Panc1 (cell line): ENCODE data around the gene ZNF800. TPM values are rescaled to one million over a fixed set of nuclear protein-coding genes. Genes with fewer than 3 reads are reported as not detected.

Experiments used
- ATAC-seq: fragments of 200-7000 bp; cut with Tn5 transposase; 2 replicates; pipeline ENCODE4 v1.9.1; 2020; ENCODE audit warnings: mild to moderate bottlenecking, moderate library complexity
- BruUV-seq: library from RNA; stranded (reverse); fragments of 400-500 nt; replicated peaks from 2 replicates; lab custom pipeline; 2021; lab: Mats Ljungman, UMichigan
- CTCF ChIA-PET: fragments of 300-600 bp; sonication (Branson Sonifier 250); formaldehyde crosslinking; loops from one replicate; lab custom pipeline; 2022; ENCODE audit warnings: antibody characterized with exemption; lab: Charles Lee
- POLR2A ChIA-PET: fragments of 300-600 bp; sonication (Branson Sonifier 250); formaldehyde crosslinking; loops from one replicate; lab custom pipeline; 2022; ENCODE audit warnings: antibody characterized with exemption; lab: Charles Lee
- DNase-seq: peaks from one replicate; pipeline ENCODE4 v3.0.0-alpha.2; 2010; ENCODE audit warnings: low read depth, low spot score
- H3K27ac ChIP-seq: 2 replicates; pipeline ENCODE4 v1.5.1; 2011; ENCODE audit warnings: mild to moderate bottlenecking, low read length, inconsistent platforms
- H3K27me3 ChIP-seq: fragments of 200-500 bp; sonication (Bioruptor generic); 2 replicates; pipeline ENCODE4 v1.6.0; 2014; ENCODE audit warnings: low read length, inconsistent platforms; ENCODE audit not compliant: control insufficient read depth, insufficient read depth
- H3K36me3 ChIP-seq: fragments of 200-500 bp; sonication (Bioruptor generic); 2 replicates; pipeline ENCODE4 v1.5.1; 2014; ENCODE audit warnings: inconsistent platforms, mild to moderate bottlenecking, low read length, moderate library complexity; ENCODE audit not compliant: control insufficient read depth, insufficient read depth
- H3K4me1 ChIP-seq: 2 replicates; pipeline ENCODE4 v1.5.1; 2011; ENCODE audit warnings: inconsistent platforms, mild to moderate bottlenecking, low read length, moderate library complexity; ENCODE audit not compliant: control insufficient read depth, insufficient read depth
- H3K4me3 ChIP-seq, 2 experiments: 2 replicates each; pipeline ENCODE4 v1.5.1; 2011 to 2012; ENCODE audit warnings: low read depth in 2 of 2, low read length in 2 of 2, mild to moderate bottlenecking in 2 of 2, inconsistent platforms in 1 of 2, moderate library complexity in 1 of 2
- H3K9me3 ChIP-seq: fragments of 200-500 bp; sonication (Bioruptor generic); 2 replicates; pipeline ENCODE4 v1.5.1; 2014; ENCODE audit warnings: low read depth, mild to moderate bottlenecking, inconsistent platforms, low read length, moderate library complexity; ENCODE audit not compliant: control insufficient read depth, insufficient read depth
- POLR2AphosphoS5 ChIP-seq: IDR thresholded peaks from 2 replicates; pipeline ENCODE4 v1.6.1; 2012; ENCODE audit warnings: mild to moderate bottlenecking, low read depth, low read length, moderate library complexity
- SIN3A ChIP-seq: IDR thresholded peaks from 2 replicates; pipeline ENCODE4 v1.6.1; 2012; ENCODE audit warnings: low read depth, mild to moderate bottlenecking, low read length, moderate library complexity, borderline replicate concordance; ENCODE audit not compliant: insufficient read depth
- TCF7L2 ChIP-seq: IDR thresholded peaks from 2 replicates; pipeline ENCODE4 v1.6.1; 2011; ENCODE audit warnings: mild to moderate bottlenecking, low read depth, low read length, inconsistent platforms
- in situ Hi-C: cut with HindIII; loops from 2 replicates; pipeline ENCODE4 v1.10.0; 2016; ENCODE audit warnings: low sequenced_read_pairs, low pct_unique_long_range_greater_than_20kb
- intact Hi-C: fragments of 100-400 bp; cut with micrococcal nuclease; formaldehyde crosslinking; loops from one replicate; pipeline ENCODE4 v1.10.0; 2022; ENCODE audit not compliant: unreplicated experiment
- total RNA-seq: library from RNA; stranded (reverse); gene quantifications from one replicate; pipeline ENCODE4 v1.2.1, GENCODE V29; 2021; ENCODE audit not compliant: unreplicated experiment
- TF ChIP-seq, protein P1 (sequence below), 2 experiments: IDR thresholded peaks; 2 replicates each; pipeline ENCODE4 v1.6.1; 2011 to 2012; ENCODE audit warnings: low read depth in 2 of 2, control low read depth in 1 of 2, low read length in 1 of 2, mild to moderate bottlenecking in 1 of 2, moderate library complexity in 1 of 2; ENCODE audit not compliant: insufficient read depth in 1 of 2
- TF ChIP-seq, protein P2 (sequence below): fragments of 450-650 bp; IDR thresholded peaks from 2 replicates; pipeline ENCODE4 v1.5.1; 2017; ENCODE audit warnings: mild to moderate bottlenecking

Gene ZNF800
- total RNA-seq, 1 experiment from 2014 or later, result 26.0 TPM

- Histone ChIP-seq H3K4me3 (no peak overlapping the region), H3K36me3 (no peaks in the 10 kb centered on the region), H3K9me3 (peaks cover 4% of the 10 kb centered on the region; the same call in 1 of the 2 replicates), H3K4me1 (no peaks in the 10 kb centered on the region), H3K27me3 (peaks cover 2% of the 10 kb centered on the region; the same call in 1 of the 2 replicates), H3K27ac (no peak overlapping the region)
- DNase-seq (no peak), ATAC-seq (no peak)
- ChIA-PET CTCF (no interaction called here), POLR2A (no interaction called here)
- intact Hi-C loops (loop anchor here (10.0 kb wide), 1 partner anchor 1183 kb away; no protein-coding TSS in a partner anchor), in situ Hi-C loops (no loop called here)
- TF ChIP-seq, protein P1, sequence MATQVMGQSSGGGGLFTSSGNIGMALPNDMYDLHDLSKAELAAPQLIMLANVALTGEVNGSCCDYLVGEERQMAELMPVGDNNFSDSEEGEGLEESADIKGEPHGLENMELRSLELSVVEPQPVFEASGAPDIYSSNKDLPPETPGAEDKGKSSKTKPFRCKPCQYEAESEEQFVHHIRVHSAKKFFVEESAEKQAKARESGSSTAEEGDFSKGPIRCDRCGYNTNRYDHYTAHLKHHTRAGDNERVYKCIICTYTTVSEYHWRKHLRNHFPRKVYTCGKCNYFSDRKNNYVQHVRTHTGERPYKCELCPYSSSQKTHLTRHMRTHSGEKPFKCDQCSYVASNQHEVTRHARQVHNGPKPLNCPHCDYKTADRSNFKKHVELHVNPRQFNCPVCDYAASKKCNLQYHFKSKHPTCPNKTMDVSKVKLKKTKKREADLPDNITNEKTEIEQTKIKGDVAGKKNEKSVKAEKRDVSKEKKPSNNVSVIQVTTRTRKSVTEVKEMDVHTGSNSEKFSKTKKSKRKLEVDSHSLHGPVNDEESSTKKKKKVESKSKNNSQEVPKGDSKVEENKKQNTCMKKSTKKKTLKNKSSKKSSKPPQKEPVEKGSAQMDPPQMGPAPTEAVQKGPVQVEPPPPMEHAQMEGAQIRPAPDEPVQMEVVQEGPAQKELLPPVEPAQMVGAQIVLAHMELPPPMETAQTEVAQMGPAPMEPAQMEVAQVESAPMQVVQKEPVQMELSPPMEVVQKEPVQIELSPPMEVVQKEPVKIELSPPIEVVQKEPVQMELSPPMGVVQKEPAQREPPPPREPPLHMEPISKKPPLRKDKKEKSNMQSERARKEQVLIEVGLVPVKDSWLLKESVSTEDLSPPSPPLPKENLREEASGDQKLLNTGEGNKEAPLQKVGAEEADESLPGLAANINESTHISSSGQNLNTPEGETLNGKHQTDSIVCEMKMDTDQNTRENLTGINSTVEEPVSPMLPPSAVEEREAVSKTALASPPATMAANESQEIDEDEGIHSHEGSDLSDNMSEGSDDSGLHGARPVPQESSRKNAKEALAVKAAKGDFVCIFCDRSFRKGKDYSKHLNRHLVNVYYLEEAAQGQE (IDR thresholded peaks at IDR 0.05; ENCODE audit: insufficient read depth in 1 of 2, low read depth in 2 of 2, low read length in 1 of 2), result no peak
- BruUV-seq, result no TSS peak
Observed at GRCh38 chr7:127337581-127337980, 54.9 kb downstream of the ZNF800 start.

- intact Hi-C loops (loop anchor here (10.0 kb wide), 1 partner anchor 1182 kb away; no protein-coding TSS in a partner anchor), in situ Hi-C loops (no loop called here)
- no peak for ATAC-seq
- CTCF ChIA-PET, result no interaction called here
- TF ChIP-seq, protein P1 (IDR thresholded peaks at IDR 0.05; ENCODE audit: insufficient read depth in 1 of 2, low read depth in 2 of 2, low read length in 1 of 2), result no peak
- TF ChIP-seq, protein P2, sequence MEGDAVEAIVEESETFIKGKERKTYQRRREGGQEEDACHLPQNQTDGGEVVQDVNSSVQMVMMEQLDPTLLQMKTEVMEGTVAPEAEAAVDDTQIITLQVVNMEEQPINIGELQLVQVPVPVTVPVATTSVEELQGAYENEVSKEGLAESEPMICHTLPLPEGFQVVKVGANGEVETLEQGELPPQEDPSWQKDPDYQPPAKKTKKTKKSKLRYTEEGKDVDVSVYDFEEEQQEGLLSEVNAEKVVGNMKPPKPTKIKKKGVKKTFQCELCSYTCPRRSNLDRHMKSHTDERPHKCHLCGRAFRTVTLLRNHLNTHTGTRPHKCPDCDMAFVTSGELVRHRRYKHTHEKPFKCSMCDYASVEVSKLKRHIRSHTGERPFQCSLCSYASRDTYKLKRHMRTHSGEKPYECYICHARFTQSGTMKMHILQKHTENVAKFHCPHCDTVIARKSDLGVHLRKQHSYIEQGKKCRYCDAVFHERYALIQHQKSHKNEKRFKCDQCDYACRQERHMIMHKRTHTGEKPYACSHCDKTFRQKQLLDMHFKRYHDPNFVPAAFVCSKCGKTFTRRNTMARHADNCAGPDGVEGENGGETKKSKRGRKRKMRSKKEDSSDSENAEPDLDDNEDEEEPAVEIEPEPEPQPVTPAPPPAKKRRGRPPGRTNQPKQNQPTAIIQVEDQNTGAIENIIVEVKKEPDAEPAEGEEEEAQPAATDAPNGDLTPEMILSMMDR, result no peak
- no peak for TF ChIP-seq POLR2AphosphoS5
- no peak for TF ChIP-seq TCF7L2
- TF ChIP-seq SIN3A, result no peak
- no peaks in the 10 kb centered on the region for H3K4me1 ChIP-seq
- H3K4me3 ChIP-seq, result no peak overlapping the region
- peaks cover 2% of the 10 kb centered on the region; the same call in 1 of the 2 replicates for H3K27me3 ChIP-seq
- no peak overlapping the region for H3K27ac ChIP-seq
- BruUV-seq, result no TSS peak
- no peaks in the 10 kb centered on the region for H3K36me3 ChIP-seq
- DNase-seq, result no peak
- no peaks in the 10 kb centered on the region for H3K9me3 ChIP-seq
- POLR2A ChIA-PET, result no interaction called here
Observed at GRCh38 chr7:127336458-127336857, 56.0 kb downstream of the ZNF800 start.
